Measurements from ENCODE around the gene LMX1B. TPM values are rescaled to one million over a fixed set of nuclear protein-coding genes. Genes with fewer than 3 reads are reported as not detected.

LMX1B gene
- total RNA-seq, 1 donor from 2014 or later: 0.52 TPM

DNA sequence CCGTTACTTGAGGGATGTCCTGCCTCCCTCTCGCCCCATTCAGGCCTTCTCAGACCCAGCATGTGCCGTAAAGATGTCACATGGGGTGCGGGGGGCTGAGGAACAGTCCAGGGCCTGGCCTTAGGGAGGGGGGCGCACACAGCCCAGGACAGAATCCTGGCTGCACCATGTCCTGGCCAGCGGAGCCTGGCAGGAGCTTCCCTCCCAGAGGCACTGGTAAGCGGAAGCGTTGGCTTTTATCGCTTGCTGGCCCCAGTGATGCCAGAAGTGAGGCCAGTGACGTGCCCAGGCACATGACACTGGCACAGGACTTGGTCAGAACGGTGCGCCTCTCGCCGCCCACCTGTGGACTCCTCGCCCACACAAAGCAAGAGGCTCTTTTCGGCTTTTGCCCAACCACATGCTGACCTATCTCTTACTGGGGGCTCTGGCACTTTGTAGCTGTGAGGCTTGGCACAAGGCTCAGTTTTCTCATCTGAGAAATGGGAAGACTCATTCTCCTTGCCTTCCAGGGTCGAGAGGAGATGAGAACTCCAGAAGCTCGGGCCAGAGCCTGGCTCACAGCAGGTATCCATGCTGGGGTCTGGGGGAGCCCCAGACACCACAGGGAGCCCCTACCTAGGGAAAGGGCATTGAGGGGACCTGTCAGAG, 59.0 kb downstream of the LMX1B start:
- DNase-seq (ENCODE audit: low read depth): no peak
- TF ChIP-seq, protein P1, sequence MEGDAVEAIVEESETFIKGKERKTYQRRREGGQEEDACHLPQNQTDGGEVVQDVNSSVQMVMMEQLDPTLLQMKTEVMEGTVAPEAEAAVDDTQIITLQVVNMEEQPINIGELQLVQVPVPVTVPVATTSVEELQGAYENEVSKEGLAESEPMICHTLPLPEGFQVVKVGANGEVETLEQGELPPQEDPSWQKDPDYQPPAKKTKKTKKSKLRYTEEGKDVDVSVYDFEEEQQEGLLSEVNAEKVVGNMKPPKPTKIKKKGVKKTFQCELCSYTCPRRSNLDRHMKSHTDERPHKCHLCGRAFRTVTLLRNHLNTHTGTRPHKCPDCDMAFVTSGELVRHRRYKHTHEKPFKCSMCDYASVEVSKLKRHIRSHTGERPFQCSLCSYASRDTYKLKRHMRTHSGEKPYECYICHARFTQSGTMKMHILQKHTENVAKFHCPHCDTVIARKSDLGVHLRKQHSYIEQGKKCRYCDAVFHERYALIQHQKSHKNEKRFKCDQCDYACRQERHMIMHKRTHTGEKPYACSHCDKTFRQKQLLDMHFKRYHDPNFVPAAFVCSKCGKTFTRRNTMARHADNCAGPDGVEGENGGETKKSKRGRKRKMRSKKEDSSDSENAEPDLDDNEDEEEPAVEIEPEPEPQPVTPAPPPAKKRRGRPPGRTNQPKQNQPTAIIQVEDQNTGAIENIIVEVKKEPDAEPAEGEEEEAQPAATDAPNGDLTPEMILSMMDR (conservative IDR thresholded peaks at IDR 0.05; ENCODE audit: low read depth, low read length): no peak

DNA sequence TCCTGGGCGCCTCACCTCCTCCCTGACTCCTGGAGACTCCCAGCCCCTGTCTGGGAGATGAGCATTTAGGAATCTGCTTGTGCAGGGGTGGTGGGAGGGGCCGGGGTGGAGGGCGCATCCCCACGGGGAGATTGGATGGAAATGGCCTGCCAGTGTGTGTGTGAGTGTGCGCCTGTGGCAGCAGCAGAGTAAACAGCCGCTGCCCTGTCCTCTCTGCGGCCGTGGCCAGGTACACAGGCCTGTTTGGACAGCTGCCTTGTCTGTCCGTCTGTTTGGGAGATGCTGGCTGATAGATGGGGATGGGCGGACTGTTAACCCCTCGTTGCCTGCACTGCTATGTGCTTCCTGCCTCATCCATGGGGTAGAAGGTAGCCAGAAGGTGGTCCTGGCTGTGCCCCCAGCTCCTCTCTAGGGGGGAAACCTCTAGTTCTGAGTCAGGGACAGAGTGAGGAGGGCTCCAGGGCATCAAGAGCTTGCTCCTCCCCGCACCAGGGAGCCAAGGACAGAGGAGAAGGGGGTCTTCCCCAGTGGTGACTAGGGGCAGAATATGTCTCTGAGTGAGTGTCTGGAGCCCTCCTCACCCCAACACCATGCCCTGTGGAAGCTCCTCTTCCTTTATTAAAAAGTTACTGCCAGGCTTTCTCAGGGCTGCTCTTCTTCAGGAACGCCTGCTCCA, 60.1 kb downstream of the LMX1B start:
- H3K4me3 ChIP-seq (ENCODE audit: low read depth, low read length): no peak overlapping the region
- TF ChIP-seq, protein P1 (conservative IDR thresholded peaks at IDR 0.05; ENCODE audit: low read depth, low read length): no peak
- no peak for DNase-seq (ENCODE audit: low read depth)

More for the DNA sequence above, 59.0 kb downstream of the LMX1B start:
- H3K4me3 ChIP-seq (ENCODE audit: low read depth, low read length): no peak overlapping the region

DNA sequence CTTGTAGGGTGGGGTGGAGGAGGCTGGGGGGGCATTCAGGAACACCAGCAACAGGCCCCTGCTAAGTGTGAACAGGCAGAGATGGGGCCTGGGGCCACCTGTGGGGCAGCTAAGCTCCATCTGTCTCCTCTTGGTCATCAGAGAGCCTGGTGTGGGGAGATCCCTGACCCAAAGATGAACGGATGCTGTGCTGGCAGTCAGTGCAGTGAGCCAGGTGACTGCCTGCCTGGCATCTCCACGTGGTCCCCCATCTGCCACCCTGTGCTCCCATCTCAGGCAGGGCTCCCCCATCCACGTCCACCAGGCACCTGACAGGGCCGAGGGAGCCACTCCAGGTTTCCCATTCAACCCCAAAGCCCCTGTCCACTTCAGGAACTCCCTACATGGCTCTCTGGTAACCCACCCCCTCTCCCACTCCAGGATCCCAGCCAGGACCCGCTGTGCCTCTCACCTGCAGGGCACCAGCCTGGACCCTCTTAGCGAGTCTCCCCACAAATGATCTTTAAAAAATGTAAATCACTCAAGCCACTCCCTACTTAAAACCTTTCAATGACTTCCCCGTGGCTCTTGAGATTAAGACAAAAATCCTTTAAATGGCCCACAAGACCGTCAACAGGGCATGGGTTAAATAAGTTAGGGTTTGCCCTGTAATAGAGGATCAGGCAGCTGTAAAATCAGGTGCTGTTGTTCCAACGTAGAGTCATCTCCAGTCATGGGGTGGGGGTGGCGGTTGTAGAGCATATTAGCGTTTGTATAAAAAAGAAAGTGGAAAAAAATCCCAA, 60.8 kb downstream of the LMX1B start:
- no peak for DNase-seq (ENCODE audit: low read depth)

DNA sequence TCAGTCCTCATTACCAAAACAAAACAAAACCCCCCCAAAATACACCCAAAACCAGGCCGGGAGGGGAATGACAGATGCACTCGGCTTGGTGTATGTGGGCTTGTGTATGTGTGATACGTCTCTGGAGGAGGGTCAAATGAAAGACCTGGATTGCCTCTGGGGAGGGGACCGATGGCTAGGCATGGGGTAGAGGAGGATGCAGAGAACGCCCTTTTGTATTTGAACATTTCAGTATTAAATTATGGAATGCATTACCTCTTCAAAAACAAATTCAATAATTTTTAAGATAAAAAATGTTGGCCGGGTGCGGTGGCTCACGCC, 61.4 kb downstream of the LMX1B start:
- no peak overlapping the region for H3K4me3 ChIP-seq (ENCODE audit: low read depth, low read length)
- no peak for DNase-seq (ENCODE audit: low read depth)
- TF ChIP-seq, protein P1 (conservative IDR thresholded peaks at IDR 0.05; ENCODE audit: low read depth, low read length): no peak

More for the DNA sequence above, 60.8 kb downstream of the LMX1B start:
- H3K4me3 ChIP-seq (ENCODE audit: low read depth, low read length): no peak overlapping the region
- TF ChIP-seq, protein P1 (conservative IDR thresholded peaks at IDR 0.05; ENCODE audit: low read depth, low read length): no peak

DNA sequence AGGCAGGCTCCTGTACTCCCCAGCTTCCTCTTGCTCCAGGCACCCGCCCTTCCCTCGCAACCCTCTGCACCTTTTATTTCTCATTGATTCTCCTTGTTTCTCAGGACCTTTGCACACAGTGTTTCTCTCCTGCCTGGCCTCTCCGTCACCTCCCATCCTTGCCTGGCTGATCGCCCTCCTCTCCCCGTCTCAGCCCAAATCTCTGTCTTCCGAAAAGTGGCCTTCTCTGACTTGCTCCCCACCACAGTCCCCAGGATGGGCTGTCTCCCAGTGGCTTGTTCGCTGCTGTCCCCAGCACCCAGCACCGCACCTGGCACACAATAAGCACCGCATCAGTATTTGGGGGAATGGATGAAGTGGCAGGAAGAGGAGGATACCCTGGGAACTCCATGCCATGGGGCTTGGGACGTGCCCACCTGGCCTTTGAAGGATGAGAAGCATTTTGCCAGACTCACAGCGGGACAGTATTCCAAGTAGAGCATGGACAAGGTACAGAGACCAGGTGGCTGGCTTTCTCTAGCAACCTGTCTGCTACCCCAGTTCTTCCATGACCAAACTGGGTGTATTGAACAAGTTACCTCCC, 62.5 kb downstream of the LMX1B start:
- DNase-seq (ENCODE audit: low read depth): no peak
- no peak overlapping the region for H3K4me3 ChIP-seq (ENCODE audit: low read depth, low read length)
- TF ChIP-seq, protein P1 (conservative IDR thresholded peaks at IDR 0.05; ENCODE audit: low read depth, low read length): no peak

DNA sequence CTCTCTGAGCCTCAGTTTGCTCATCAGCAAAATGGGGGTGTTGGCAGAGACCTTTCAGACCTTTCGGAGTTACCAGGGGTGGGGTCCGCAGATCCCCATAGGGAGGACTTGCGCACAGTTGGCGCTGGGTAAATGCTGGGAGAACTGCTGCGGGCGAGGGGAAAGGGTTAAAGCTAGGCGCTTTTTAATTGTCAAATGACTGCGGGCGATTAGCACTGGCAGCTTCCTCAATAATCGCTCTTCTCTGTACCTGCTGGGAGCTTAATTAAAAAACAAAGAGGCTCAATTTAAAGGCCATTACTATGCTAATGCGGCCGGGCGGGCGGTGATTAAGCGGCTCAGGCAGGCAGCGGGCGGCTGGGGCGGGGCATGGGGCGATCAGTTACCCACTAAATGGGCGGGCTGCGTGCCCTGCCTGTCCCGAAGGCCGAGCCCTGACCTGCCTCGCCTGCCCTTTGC, 63.0 kb downstream of the LMX1B start:
- H3K4me3 ChIP-seq (ENCODE audit: low read depth, low read length): no peak overlapping the region
- DNase-seq (ENCODE audit: low read depth): no peak
- TF ChIP-seq, protein P1 (conservative IDR thresholded peaks at IDR 0.05; ENCODE audit: low read depth, low read length): no peak
